GM06990 (cell line): ENCODE data around the gene AMN.

Source experiments
- DNase-seq: peaks from one replicate; pipeline ENCODE4 v3.0.0-alpha.2; 2011; ENCODE audit not compliant: insufficient read length; ENCODE audit errors: extremely low read depth
- H3K27me3 ChIP-seq: replicated peaks from 2 replicates; pipeline ENCODE4 v1.6.0; 2011; ENCODE audit warnings: low read length; ENCODE audit not compliant: control insufficient read depth, insufficient read depth
- H3K36me3 ChIP-seq: 2 replicates; pipeline ENCODE4 v1.5.1; 2011; ENCODE audit warnings: low read length; ENCODE audit not compliant: control insufficient read depth, insufficient read depth
- H3K4me3 ChIP-seq: replicated peaks from 2 replicates; pipeline ENCODE4 v1.5.1; 2011; ENCODE audit warnings: low read depth, mild to moderate bottlenecking, control low read depth, low read length
- CTCF ChIP-seq: IDR thresholded peaks from 2 replicates; pipeline ENCODE4 v1.5.1; 2011; ENCODE audit warnings: low read length, control low read depth, mild to moderate bottlenecking, inconsistent platforms; ENCODE audit not compliant: insufficient read depth, poor library complexity, severe bottlenecking

The AMN gene

GRCh38 chr14:102935756-102936155 lies 13.3 kb downstream of the AMN start:
- H3K27me3 ChIP-seq, result no peaks in the 10 kb centered on the region; the same call in 1 of the 2 replicates
- DNase-seq, result no peak
- no peak overlapping the region for H3K4me3 ChIP-seq
- no peak for TF ChIP-seq CTCF
- H3K36me3 ChIP-seq, result no peaks in the 10 kb centered on the region; the same call in 1 of the 2 replicates

GRCh38 chr14:102937331-102938175 lies 15.1 kb downstream of the AMN start:
- Histone ChIP-seq H3K4me3 (no peak overlapping the region), H3K36me3 (no peaks in the 10 kb centered on the region; the same call in none of the 2 replicates), H3K27me3 (no peaks in the 10 kb centered on the region)
- TF ChIP-seq CTCF, result no peak
- DNase-seq, result no peak

- Histone ChIP-seq H3K36me3 (no peaks in the 10 kb centered on the region; the same call in none of the 2 replicates), H3K4me3 (no peak overlapping the region), H3K27me3 (no peaks in the 10 kb centered on the region)
- TF ChIP-seq CTCF, result no peak
- no peak for DNase-seq
These were observed 15.7 kb downstream of the AMN start for GRCh38 chr14:102938191-102938590.

- DNase-seq, result no peak
- H3K36me3 ChIP-seq, result no peaks in the 10 kb centered on the region; the same call in none of the 2 replicates
- H3K27me3 ChIP-seq, result no peaks in the 10 kb centered on the region
- H3K4me3 ChIP-seq, result no peak overlapping the region
- no peak for TF ChIP-seq CTCF
These were observed 16.9 kb downstream of the AMN start for GRCh38 chr14:102939329-102939728.

- Histone ChIP-seq H3K4me3 (no peak overlapping the region), H3K27me3 (no peaks in the 10 kb centered on the region), H3K36me3 (no peaks in the 10 kb centered on the region; the same call in none of the 2 replicates)
- TF ChIP-seq CTCF, result no peak
- no peak for DNase-seq
These were observed 17.5 kb downstream of the AMN start for GRCh38 chr14:102939820-102940561.
